ENCODE data around the gene FHIT.

- TF ChIP-seq CTCF (IDR thresholded peaks at IDR 0.05): no peak
- no peak for TF ChIP-seq POLR2A (IDR thresholded peaks at IDR 0.05)
Measured at GRCh38 chr3:59890639-59891038, 1360.6 kb downstream of the FHIT start.

Data from Peyer's patch (tissue), 4 donors.